ENCODE measurements around the gene ME1.

- TF ChIP-seq CTCF (IDR thresholded peaks at IDR 0.05; ENCODE audit: low read length) (no peak), EZH2 (optimal IDR thresholded peaks at IDR 0.05; ENCODE audit: low read depth, low read length) (no peak), EZH2phosphoT487 (IDR thresholded peaks at IDR 0.05; ENCODE audit: low read length) (no peak)
Measured at GRCh38 chr6:83188501-83188900, 242.3 kb downstream of the ME1 start.
